ENCODE measurements around the gene PLEKHF1.
"Not testable (repeated sequence)": the region's sequence is repeated elsewhere in the genome, so short reads cannot be mapped to it uniquely, and the experiment has no call there.

PLEKHF1 gene, protein sequence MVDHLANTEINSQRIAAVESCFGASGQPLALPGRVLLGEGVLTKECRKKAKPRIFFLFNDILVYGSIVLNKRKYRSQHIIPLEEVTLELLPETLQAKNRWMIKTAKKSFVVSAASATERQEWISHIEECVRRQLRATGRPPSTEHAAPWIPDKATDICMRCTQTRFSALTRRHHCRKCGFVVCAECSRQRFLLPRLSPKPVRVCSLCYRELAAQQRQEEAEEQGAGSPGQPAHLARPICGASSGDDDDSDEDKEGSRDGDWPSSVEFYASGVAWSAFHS

DNA sequence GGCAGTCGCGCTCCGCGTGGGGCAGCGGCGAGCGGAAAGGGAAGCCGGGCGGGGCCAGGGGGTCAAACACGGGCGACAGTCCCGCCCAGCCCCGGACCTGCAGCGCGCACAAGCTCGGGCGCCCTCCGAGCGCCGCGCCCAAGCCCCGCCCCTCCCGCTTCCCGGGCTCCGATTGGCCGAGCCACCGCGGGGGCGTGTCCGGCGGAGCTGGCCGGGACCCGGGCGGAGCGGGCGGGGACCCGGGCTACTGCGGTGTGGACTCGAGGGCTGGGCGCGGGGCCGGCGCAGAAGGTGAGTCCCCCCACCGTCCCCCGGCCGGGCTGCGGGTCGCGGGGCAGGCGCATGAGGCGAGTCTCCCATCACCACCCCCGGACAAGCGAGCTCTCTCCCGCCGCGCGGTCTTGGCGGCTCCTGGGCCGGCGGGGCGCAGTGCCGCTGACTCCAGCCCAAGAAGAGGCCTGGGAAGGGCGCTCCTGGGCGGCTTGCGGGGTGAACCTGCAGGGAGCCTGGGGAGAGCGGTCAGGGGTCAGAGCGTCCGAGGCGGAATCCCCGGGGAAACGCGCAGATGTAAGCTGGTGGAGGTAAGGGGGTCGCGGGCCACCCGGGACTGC is at the start of gene PLEKHF1:
Gene PLEKHF1 (plus strand): TSS at position 247 of the 611 bp plus-strand sequence. CDS start 8,379 bp downstream, outside the sequence.
- DNase-seq, result peak; percentile 64

DNA sequence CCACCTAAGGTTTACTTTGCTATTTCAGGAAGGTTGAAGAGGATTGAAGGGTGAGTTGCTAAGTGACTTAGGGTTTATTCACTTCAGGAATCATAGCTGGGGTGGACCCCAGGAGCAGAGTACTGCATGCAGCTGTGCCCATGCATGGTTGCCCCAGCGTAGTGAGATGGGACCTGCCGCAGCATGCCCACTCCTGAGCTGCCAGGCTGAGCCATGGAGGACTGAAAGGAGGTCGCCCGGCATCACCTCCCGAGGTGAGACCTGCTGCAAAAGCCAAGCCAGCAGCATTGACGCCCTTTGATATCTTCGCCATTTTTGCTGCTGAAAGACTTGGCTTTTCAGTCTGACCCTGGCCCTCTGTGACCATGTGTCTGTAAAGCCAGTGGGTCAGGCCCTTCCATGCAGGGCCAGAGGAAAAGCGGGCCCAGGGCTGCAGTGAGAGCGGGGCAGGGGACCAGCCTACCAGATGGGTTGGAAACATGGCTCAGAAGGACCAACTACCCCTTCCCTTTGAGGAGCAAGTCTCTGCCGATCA is 49.3 kb upstream of the PLEKHF1 start:
- DNase-seq, result no peak

DNA sequence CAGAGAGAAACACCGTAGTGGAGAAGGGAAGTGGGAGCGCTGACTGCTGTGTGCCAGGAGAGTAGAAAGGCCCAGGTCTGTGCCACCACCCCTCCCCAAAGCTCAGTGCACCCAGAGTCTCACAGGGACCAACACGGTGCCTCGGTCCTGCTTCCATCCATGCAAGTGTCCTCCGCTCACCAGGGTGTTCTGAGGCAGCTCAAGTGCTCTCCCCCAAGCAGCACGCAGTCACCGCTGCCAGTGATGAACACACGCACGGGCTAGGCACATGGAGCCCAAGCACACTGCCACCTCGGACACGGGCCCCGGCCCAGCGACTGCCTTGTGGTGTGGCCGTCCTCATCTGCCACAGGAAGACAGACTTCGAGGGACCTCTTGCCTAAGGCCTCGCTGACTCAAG is 48.7 kb upstream of the PLEKHF1 start:
- no peak for DNase-seq

DNA sequence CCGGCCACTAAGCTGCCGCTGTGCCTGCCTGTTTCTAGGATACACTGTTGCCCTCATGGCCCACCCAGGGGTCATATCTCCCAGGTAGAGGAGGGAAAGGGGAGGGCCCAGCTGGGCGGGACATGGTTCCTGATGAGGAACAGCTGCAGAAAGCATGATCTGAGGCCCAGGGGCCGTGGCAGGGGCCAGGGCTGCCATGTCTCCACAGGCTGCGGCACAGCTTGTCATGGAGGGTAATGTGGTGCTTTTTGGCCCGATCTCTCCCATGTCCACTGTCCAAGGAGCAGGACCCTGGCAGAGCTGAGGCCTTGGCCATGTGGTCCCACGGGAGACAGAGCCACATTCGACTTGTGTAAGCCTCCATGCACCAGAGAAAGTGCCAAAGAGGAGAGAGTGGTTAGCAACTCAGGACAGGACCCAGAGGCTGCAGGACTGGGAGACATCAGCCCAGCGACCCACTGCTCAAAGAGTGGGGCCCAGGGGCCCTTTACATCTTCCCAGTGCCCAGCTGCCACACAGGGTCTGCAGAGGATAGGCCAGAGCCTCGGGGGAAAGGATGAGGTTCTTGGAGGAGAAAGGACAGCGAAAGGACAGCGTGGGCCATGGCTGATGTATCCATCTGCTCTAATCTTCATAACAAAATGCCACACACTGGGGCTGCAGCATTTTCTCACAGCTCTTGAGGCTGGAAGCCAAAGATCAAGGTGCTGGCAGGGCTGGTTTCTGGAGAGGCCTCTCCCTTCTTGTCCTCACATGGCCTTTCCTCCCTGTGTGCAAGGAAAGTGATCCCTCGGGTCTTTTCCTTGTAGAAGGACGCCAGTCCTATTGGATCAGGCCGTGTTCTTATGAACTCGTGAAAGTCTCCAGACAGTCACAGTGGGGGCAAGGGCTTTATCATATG is 47.6 kb upstream of the PLEKHF1 start:
- DNase-seq, result no peak

DNA sequence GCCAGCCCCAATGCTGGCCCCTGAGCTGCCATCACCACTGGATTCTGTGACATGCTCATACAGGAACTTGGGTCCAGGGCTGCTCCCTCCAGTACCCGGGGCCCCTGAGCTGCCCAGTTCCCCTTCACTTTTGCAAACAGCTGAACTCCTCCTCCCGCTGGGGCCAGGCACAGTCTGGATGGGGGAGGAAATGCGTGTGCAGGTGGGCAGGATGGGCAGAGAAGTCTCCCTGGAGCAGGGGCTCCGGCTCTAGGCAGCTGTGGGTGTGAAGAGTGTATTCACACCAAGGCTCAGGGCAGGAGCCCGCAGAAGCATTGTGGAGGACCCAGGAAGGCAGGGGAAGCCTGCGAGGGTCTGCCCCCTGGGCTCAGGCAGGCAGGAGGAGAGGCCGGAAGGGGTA is 46.8 kb upstream of the PLEKHF1 start:
- no peak for DNase-seq

DNA sequence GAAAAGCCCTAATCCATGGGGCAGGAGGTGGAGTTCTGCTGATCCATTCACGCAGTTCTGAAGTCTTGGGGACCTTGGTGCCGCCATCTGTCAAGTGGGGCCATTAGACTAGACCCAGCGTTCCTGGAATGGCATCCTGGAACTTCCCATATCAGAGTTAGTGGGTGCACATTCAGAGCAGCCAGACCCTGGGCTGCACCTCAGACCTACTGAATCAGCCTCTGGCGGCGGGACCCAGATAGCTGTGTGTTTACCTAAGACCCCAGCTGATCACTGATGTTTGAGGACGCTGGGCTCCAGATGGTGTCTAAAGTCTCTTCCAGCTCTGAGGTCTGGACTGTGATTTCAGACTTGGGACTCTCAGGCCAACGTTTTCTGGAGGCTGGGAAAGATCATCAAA is 46.4 kb upstream of the PLEKHF1 start:
- no peak for DNase-seq

DNA sequence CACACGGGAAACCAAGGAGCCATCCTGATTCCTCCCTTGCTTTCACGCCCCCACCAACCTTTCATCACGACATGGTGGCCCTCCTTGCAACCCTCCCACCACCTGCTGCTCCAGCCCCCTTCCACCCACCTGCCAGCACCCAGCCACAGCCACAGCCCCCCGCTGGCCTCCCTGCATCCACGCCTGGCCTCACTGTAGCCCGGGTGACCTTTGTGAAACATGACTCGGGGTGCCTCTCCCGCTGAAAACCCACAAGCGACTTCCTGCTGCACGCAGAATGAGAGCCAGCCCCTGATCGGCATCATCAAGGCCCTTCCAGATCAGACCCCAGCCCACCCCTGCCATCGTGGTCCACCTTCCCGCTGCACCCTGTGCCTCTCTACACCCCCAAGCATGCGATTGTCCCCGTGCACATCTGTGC is 44.3 kb upstream of the PLEKHF1 start:
- DNase-seq, result no peak

DNA sequence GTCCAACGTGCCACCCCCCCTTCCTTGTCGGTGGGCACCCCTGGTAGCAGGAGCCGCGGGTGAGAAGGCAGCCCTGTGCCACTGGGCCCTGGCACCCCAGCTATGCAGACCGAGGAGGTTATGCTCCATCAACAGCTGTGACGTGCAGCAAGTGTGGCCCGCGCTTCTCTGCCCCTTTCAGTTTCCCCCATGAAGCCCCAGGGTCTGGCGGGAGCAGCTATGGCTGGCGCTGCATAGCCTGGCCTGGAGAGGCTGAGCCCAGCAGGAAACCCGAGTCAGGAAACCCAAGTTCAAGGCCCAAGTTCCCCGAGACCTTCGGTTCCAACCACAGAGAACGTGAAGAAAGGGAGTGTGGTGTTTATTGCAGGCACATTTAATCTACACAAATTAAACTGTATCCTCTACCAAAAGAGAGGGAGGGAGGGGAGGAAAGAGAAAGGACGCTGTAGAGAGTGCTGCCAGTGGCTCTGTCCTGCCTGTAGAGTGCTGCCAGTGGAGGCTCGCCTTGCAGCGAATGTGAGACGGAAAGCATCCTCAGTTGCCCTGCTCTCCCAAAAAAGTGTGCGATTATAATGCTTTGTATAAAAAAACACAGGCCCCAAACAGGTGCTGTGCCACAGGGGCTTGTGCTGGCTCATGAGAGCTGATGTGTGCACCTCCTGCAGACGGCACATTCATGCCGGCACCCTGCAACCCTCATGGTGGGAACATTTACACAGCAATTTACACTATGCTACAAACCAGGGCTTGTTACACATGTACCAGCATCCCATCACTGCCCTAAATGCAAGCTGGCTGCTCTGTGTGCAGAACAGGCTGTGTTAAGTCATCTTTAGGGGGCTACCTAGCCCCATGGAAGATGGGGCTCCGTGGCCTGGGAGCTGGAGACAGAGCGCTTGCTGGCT is 42.8 kb upstream of the PLEKHF1 start:
- no peak for DNase-seq

DNA sequence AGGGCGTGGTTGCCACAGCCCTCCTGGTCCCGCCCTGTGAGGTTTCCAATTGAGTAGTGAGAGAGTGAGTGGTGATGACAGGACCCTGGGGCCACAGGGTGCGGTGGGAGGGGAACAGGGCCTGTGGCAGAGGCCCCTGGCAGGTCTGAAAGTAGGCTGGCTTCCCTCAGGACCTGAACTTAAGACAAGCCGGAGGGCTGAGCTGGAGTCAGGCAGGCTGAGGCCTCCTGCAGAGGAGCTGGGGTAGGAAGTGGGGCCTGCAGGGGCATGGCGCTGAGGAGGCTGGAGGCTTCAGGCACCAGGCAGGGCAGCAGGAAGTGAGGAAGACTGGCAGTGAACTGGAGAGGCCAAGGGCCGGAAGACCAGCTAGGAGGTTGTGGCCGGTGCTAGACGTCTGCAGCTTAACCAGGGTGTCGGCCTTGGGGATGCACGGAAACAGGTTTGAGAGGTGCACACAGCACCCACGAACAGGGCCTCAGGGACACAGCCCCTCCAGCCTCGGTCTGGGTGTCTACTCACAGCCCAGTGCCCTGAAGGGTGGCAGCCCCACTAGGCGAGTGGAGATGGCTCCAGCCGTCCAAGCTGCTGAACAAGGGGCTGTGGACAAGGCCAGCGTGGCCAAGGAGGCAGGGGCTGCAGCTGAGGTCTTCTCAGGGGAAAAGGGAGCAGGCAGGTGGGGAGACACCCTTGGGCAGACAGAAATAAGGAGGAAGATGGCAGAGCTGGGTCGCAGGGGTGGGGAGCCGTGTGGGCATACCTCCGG is 41.4 kb upstream of the PLEKHF1 start:
- DNase-seq, result no peak

DNA sequence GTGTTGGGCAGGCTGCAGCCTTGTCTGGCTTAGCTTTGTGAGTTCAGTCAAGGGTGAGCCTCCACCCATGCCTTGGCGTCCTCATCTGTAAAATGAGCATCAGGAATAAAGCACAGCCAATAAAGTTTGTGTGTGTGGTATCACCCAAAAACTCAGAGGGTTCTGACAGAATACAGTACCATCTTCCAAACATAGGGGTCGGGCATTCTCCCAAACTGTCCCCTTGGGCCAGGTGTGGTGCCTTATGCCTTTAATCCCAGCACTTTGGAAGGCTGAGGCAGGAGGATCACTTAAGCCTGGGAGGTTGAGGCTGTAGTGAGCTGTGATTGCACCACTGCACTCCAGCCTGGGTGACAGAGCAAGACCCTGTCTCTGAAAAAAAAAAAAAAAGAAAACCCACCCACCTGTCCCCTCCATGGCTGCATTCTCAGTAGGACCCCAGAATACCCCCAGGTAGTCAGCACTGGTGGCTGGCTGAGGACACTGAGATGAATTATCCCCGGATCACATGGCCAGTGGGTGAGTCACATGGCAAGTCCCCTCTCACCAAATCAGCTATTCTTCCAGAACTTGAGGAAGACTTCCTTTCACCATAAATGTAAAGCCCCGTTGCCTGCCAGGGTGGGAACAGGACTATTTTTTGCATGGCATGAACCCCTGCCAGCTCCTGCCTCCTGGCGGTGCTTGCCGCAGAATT is 40.6 kb upstream of the PLEKHF1 start:
- DNase-seq, result no peak

DNA sequence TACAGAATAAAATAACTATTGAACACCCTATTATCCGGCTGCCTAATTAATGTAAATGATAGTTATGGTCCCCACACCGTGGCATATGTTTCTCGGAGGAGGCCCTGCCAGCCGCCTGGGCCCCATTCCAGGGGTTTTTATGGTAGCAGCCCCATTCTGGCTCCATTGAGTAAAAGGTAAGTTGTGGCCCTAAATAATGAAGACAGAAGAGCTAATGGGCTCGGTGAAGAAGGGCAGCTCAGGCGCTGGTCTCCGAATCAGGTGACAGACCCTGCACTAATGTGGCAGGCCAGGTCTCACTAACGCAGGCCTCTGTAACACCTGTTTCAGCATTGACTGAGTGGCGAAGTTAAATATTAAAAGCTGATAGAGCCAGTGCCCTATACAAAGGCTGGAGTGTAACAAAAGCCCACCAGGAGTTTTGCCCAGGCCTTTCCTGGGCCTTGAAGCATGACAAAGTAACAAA is 40.0 kb upstream of the PLEKHF1 start:
- DNase-seq, result no peak

DNA sequence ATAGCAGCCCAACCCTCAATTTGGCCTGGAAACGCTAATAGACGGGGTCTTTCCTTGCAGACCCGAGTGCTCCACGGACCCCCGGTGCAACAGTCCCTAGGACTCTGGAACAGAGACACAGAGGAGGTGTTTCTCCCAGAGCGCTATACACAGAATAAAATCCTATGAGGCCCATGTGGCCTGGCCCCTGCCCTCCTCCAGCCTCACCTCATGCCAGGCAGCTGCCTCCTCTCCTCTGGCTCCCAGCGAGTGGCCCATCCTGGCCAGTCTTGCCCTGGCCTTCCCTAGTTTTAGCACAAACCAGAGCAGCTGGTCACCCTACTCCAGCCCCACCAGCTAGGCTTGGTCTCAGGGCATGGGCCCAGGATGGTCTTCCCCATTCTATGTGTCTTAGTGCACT is 38.9 kb upstream of the PLEKHF1 start:
- DNase-seq, result no peak

DNA sequence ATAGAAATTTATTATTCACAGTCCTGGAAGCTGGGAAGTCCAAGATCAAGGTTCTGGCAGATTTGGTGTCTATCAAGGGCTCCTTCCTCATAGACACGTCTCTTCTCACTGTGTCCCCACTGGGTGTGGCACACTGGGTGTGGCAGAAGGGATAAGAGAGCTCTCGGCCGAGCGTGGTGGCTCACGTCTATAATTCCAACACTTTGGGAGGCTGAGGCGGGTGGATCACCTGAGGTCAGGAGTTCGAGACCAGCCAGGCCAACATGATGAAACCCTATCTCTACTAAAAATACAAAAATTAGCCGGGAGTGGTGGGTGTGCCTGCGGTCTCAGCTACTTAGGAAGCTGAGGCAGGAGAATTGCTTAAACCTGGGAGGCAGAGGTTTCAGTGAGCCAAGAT is 38.4 kb upstream of the PLEKHF1 start:
- not testable (repeated sequence) for DNase-seq

DNA sequence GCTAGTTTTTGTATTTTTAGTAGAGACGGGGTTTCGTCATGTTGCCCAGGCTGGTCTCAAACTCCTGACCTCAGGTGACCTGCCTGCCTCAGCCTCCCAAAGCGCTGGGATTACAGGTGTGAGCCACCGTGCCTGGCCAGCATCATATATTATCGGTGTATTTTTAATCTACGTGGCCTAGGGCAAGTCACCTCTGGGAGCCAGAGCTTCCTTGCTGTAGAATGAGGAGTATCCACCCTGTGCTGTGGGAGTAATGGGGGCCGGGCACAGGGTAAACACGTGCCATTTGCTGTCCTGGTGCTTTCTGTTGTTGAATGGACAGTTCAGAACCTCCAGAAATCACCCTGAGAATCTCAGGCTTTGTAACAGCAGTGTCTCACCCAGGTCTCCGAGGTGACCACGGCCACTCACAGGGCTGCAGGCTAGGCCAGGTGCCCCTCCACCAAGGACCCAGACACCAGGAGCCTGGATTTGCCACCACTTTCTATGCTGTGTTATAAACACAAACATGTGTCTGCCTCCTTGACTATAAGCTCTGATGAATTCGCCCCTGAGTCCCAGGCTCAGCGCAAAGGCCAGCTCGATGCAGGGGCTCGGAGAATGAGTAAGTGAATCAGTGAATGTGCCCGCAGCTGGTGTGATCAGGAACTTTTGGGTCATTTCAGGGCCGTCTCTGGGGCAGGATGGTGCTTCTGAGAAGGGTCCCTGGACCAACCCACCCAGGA is 36.4 kb upstream of the PLEKHF1 start:
- DNase-seq, result no peak

DNA sequence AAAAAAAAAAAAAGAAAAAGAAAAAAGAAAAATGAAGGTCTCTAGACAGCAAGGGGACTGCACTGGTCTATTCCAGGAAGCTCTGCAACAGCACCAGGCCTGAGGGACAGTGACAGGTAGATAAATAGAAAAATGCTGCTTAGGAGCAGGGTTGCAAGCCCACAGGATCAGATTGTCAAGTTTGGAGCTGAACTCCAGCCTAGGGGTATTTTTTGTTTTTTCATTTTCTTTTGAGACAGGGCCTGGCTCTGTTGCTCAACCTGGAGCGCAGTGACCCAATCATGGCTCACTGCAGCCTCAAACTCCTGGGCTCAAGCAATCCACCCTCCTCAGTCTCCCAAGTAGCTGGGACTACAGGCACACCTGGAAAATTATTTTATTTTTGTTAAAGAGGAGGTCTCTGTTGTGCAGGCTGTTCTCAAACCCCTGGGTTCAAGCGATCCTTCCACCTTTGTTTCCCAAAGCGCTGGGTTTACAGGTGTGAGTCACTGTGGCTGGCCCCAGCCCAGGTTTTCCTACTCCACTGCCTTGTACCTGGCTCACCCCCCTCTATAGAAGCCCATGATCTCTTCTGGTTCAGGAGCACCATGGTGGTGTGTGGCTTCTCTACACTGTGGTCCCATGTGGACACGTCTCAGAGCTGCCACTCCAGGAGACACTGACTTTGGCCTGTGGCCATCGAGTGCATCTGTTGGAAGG is 35.3 kb upstream of the PLEKHF1 start:
- no peak for DNase-seq

DNA sequence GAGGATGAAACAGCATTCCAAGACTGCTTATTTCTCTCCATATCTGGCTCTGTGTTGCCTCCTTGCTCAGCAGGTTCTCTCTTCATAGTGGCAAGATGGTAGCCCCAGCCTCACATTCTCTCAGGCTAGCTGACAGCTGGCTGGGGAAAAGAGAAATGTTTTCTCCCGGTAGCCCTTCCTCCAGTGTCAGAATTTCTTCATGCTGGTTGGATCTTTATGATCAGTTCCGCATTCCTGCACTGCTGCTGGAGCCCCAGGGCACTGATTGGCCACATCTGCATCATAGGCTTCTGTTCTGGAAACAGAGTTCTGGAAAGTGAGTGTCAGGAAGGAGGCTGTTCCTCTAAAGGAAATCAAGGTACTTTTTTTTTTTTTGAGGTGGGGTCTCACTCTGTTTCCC is 34.6 kb upstream of the PLEKHF1 start:
- DNase-seq, result no peak

DNA sequence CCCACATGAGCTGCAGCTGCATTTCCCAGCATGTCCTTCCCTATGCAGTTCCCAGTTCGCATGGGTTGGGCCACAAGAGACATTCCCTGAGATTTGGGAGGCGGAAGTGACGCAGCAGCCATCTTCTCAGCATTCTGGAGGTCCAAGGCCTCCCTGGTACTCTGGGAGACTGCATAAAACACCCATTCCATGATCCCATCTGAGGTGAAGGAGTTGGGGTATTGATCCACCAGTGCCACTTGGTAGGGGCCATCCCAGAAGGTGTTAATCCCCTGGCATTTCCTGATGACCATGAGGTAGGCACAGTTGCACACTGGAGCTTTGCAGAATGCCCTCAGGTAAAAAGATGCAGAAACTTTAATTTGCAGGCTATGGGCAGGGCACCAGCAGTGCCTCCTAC is 33.8 kb upstream of the PLEKHF1 start:
- DNase-seq, result no peak

DNA sequence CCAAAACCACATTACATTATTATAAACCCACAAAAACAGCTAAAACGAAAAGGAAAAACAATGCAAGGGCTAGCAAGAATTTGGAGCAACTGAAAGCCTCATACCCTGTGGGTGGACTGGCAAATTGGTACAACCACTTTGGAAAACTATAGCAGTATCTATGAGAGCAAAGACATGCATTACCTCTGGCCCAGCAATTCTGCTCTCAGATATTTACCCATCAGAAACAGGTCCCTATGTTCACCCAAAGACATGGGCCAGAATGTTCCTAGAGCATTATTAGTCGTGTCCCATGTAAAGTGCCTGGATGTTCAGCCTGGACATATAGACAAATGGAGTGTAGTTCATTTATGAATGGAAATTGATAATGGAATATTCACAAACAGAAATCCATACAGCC is 31.3 kb upstream of the PLEKHF1 start:
- no peak for DNase-seq

DNA sequence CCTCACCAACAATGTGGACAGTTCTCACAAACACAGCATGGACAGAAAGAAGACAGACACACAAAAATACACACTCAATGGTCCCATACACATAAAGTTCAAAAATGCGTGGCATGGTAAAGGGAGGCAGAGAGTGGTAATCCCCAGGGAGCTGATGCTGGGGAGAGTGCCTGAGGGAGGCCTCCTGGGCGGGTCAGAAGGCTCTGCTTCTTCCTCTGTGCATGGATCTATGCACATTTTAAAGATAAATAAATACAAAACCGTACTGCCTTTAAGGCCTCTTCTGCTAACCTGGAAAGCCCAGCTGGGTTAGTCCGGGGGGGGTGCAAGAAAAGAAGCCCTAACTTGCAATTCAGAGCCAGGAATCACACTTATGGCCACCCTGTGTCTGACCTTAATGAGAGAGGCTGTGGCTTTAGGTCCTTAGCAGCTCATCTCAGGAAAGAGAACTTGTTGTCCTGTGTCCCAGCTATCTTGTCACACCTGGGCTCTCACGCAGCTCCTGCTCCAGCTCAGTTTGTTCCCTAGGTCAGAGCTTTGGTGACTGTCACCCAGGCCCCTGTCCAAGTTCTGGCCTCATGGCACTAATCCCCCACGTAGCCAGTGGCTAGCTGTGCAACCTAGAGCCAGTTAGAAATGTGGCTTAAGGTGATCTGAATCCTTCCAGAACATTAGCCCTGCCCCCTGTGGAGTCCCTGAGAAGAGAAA is 30.7 kb upstream of the PLEKHF1 start:
- DNase-seq, result no peak

All from NCI-H510A (cell line).